Transverse colon (tissue), 4 donors: Measurements from ENCODE around the gene LIFR. TPM values are rescaled to one million over a fixed set of nuclear protein-coding genes. Genes with fewer than 3 reads are reported as not detected.

Experiments used
- DNase-seq: peaks from one replicate; pipeline ENCODE4 v3.0.0-alpha.2; 2019
- H3K27ac ChIP-seq, 4 donors: fragments of 200-600 bp; sonication (generic); 2 replicates each; pipeline ENCODE4 v1.5.1; 2016 to 2018; ENCODE audit warnings: inconsistent platforms in 4 of 4
- H3K27me3 ChIP-seq: fragments of 200-600 bp; sonication (generic); 2 replicates; pipeline ENCODE4 v1.5.1; 2017; ENCODE audit warnings: inconsistent platforms
- H3K36me3 ChIP-seq, 4 donors: fragments of 200-600 bp; sonication (generic); 2 replicates each; pipeline ENCODE4 v1.5.1; 2017 to 2019; ENCODE audit warnings: inconsistent platforms in 4 of 4
- H3K4me1 ChIP-seq, 4 donors: fragments of 200-600 bp; sonication (generic); 2 replicates each; pipeline ENCODE4 v1.5.1; 2017 to 2020; ENCODE audit warnings: inconsistent platforms in 4 of 4
- H3K4me3 ChIP-seq, 4 donors: fragments of 200-600 bp; sonication (generic); 1 replicate in 1 of 4; 2 replicates in 3 of 4; pipeline versions ENCODE4 v1.5.1 to v1.6.1; 2017 to 2019; ENCODE audit warnings: inconsistent platforms in 4 of 4
- H3K9me3 ChIP-seq, 2 donors: fragments of 200-600 bp; sonication (generic); 2 replicates each; pipeline ENCODE4 v1.5.1; 2017 to 2019; ENCODE audit warnings: inconsistent platforms in 2 of 2
- CTCF ChIP-seq, 5 experiments: fragments of 200-600 bp in 3 of 5; fragments of 450-650 bp in 2 of 5; sonication (generic) in 3 of 5; IDR thresholded peaks; 1 replicate in 2 of 5; 2 replicates in 3 of 5; pipeline ENCODE4 v1.5.1; 2016 to 2017; ENCODE audit warnings: antibody characterized with exemption in 5 of 5, inconsistent platforms in 3 of 5, mild to moderate bottlenecking in 2 of 5, moderate library complexity in 1 of 5
- EP300 ChIP-seq: sonication (generic); formaldehyde crosslinking; IDR thresholded peaks from one replicate; pipeline ENCODE4 v1.6.1; 2017; ENCODE audit warnings: antibody characterized with exemption, low read depth
- POLR2A ChIP-seq: fragments of 450-650 bp; IDR thresholded peaks from one replicate; pipeline ENCODE4 v1.6.1; 2016; ENCODE audit warnings: antibody characterized with exemption, mild to moderate bottlenecking, moderate library complexity
- POLR2AphosphoS5 ChIP-seq, 3 donors: sonication (generic); formaldehyde crosslinking; IDR thresholded peaks; one replicate each; pipeline ENCODE4 v1.6.1; 2016; ENCODE audit warnings: antibody characterized with exemption in 3 of 3
- WGBS, 2 donors: methylation state at CpG; one replicate each; pipeline ENCODE4 v1.1.5; 2018; ENCODE audit warnings: low coverage in 1 of 2; 5-methylcytosine and 5-hydroxymethylcytosine counted together
- in situ Hi-C, 4 donors: fragments of 200-750 bp; cut with MboI; loops; one replicate each; pipeline versions ENCODE4 v1.15.0 to v1.15.1; 2017; ENCODE audit warnings: low sequenced_read_pairs in 3 of 4, low pct_ligation_motif_present in 1 of 4, low pct_unique_long_range_greater_than_20kb in 1 of 4
- intact Hi-C: fragments of 100-400 bp; cut with DNase I; formaldehyde crosslinking; loops from one replicate; pipeline ENCODE4 v1.15.1; 2023; ENCODE audit warnings: low total_unique reads
- total RNA-seq, 4 donors: library from RNA; depleted of rRNA; stranded (reverse); fragments of >200 nt; gene quantifications; one replicate each; pipeline ENCODE4 v1.1.0, GENCODE V29; 2016

The LIFR gene
- total RNA-seq, 4 donors from 2014 or later = 4.9 to 28.1 (median 12.8) TPM

GRCh38 chr5:38582975-38583319, 26.5 kb upstream of the LIFR start:
- H3K27me3 ChIP-seq = no peaks in the 10 kb centered on the region
- TF ChIP-seq POLR2A (no peak), CTCF (IDR thresholded peaks at IDR 0.05) (no peak), EP300 (no peak), POLR2AphosphoS5 (IDR thresholded peaks at IDR 0.05) (no peak)
- no peaks in the 10 kb centered on the region for H3K4me1 ChIP-seq
- WGBS, 2 donors = 59 to 65% methylated on average over 4 to 5 of the region's 5 CpGs
- H3K27ac ChIP-seq = no peak overlapping the region
- H3K4me3 ChIP-seq = no peak overlapping the region
- in situ Hi-C loops = no loop called here
- no peaks in the 10 kb centered on the region for H3K36me3 ChIP-seq
- H3K9me3 ChIP-seq = no peaks in the 10 kb centered on the region
- no peak for DNase-seq
- intact Hi-C loops = no loop called here

- Histone ChIP-seq H3K4me1 (no peaks in the 10 kb centered on the region), H3K36me3 (no peaks in the 10 kb centered on the region), H3K9me3 (no peaks in the 10 kb centered on the region), H3K27me3 (no peaks in the 10 kb centered on the region), H3K4me3 (no peak overlapping the region), H3K27ac (no peak overlapping the region)
- TF ChIP-seq POLR2A = no peak
- no peak for TF ChIP-seq POLR2AphosphoS5 (IDR thresholded peaks at IDR 0.05)
- TF ChIP-seq CTCF (IDR thresholded peaks at IDR 0.05) = no peak
- TF ChIP-seq EP300 = no peak
- WGBS, 2 donors = 50 to 55% methylated on average over 4 to 5 of the region's 5 CpGs
- intact Hi-C loops (no loop called here), in situ Hi-C loops (no loop called here)
- no peak for DNase-seq
Observed at GRCh38 chr5:38582293-38582974, 26.0 kb upstream of the LIFR start.

GRCh38 chr5:38581597-38581996, 25.2 kb upstream of the LIFR start:
- Histone ChIP-seq H3K36me3 (no peaks in the 10 kb centered on the region), H3K9me3 (no peaks in the 10 kb centered on the region), H3K27me3 (no peaks in the 10 kb centered on the region), H3K4me1 (no peaks in the 10 kb centered on the region), H3K27ac (no peak overlapping the region), H3K4me3 (no peak overlapping the region)
- WGBS, 2 donors = 81 to 89% methylated on average over 4 of the region's 4 CpGs
- DNase-seq = no peak
- TF ChIP-seq CTCF (IDR thresholded peaks at IDR 0.05) = no peak
- intact Hi-C loops = no loop called here
- in situ Hi-C loops = no loop called here

- intact Hi-C loops (no loop called here), in situ Hi-C loops (no loop called here)
- Histone ChIP-seq H3K4me3 (no peak overlapping the region), H3K27ac (no peak overlapping the region), H3K9me3 (no peaks in the 10 kb centered on the region), H3K36me3 (no peaks in the 10 kb centered on the region), H3K4me1 (no peaks in the 10 kb centered on the region), H3K27me3 (no peaks in the 10 kb centered on the region)
- TF ChIP-seq CTCF (IDR thresholded peaks at IDR 0.05) = no peak
- TF ChIP-seq POLR2A = no peak
- no peak for TF ChIP-seq EP300
- whole genome bisulfite sequencing, 2 donors = 81% methylated on average over 2 of the region's 2 CpGs; no CpG with 5 or more reads in 1 of the 2 donors
- DNase-seq = no peak
Observed at GRCh38 chr5:38579105-38579504, 22.7 kb upstream of the LIFR start.
